Measurements from ENCODE around the gene SHANK1.
"Not testable (repeated sequence)": the region's sequence is repeated elsewhere in the genome, so short reads cannot be mapped to it uniquely, and the experiment has no call there.

SHANK1 gene

DNA sequence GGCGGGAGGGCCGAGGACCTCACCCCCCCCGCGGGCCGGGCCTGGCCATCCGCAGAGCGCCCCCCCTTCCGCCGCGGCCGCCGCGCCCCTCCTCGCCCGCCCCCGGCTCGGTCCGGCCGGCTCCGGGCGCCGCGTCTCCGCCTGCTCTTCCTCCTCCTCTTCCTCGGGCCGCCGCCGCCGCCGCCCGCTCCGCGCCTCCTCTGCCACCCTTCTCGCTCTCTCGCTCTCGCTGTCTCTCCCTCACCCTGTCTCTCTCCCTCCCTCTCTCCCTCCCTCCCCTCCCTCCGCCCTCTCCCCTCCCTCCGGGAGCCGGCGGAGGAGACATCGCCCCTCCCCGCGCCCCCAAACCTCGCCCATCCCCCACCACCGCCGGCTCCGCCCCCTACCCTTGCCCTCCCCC lies at the start of gene SHANK1:
Gene SHANK1 (minus strand): TSS at position 237 of the 400 bp plus-strand sequence. CDS start 2,883 bp downstream, outside the sequence.
- H3K4me3 Mint-ChIP-seq, result peak within 1 kb of the TSS; percentile 82
- H3K27me3 Mint-ChIP-seq (ENCODE audit: low read depth, poor library complexity), result peaks cover 8% of the 10 kb centered on the region
- H3K27ac Mint-ChIP-seq, result peak within 1 kb of the TSS; percentile 9
- no peak for TF ChIP-seq CTCF (IDR thresholded peaks at IDR 0.05)
- peaks cover 19% of the 10 kb centered on the region for H3K36me3 Mint-ChIP-seq (ENCODE audit: low read depth)
- no peaks in the 10 kb centered on the region for H3K9me3 Mint-ChIP-seq
- peak; percentile 61 for DNase-seq
- H3K4me1 Mint-ChIP-seq, result peaks cover 50% of the 10 kb centered on the region

DNA sequence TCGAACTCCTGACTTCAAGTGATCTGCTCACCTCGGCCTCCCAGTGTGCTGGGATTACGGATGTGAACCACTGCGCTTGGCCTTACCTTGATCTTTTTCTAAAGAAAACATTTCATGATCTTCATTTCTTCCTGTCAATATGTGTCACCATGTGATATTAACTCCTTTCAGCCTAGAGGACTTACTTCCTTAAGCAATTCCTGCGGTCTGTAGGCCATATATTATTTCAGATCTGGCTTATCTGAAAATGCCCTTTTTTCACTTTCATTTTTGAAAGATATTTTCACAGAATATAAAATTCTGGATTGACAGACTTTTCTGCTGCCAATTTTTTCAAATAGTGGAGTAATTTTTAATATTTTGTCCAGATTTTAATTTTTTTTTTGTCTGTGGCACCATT lies 48.7 kb upstream of the SHANK1 start:
- Mint-ChIP-seq H3K9me3 (no peaks in the 10 kb centered on the region), H3K27ac (no peak overlapping the region), H3K4me1 (no peaks in the 10 kb centered on the region), H3K4me3 (no peak overlapping the region), H3K27me3 (ENCODE audit: low read depth, poor library complexity) (peaks cover 30% of the 10 kb centered on the region), H3K36me3 (ENCODE audit: low read depth) (no peaks in the 10 kb centered on the region)
- no peak for DNase-seq
- TF ChIP-seq CTCF (IDR thresholded peaks at IDR 0.05), result no peak

GRCh38 chr19:50767263-50767662 lies 47.7 kb upstream of the SHANK1 start:
- DNase-seq, H3K9me3 Mint-ChIP-seq: not testable (repeated sequence)
- H3K27me3 Mint-ChIP-seq (ENCODE audit: low read depth, poor library complexity), result peaks cover 26% of the 10 kb centered on the region

GRCh38 chr19:50766746-50767145 lies 47.1 kb upstream of the SHANK1 start:
- not testable (repeated sequence) for DNase-seq; H3K9me3 Mint-ChIP-seq; H3K4me1 Mint-ChIP-seq; H3K36me3 Mint-ChIP-seq (ENCODE audit: low read depth); H3K4me3 Mint-ChIP-seq; H3K27ac Mint-ChIP-seq
- peaks cover 26% of the 10 kb centered on the region for H3K27me3 Mint-ChIP-seq (ENCODE audit: low read depth, poor library complexity)

More at GRCh38 chr19:50767263-50767662, 47.7 kb upstream of the SHANK1 start:
- not testable (repeated sequence) for H3K4me1 Mint-ChIP-seq; H3K27ac Mint-ChIP-seq; H3K36me3 Mint-ChIP-seq (ENCODE audit: low read depth); H3K4me3 Mint-ChIP-seq

- H3K27ac Mint-ChIP-seq, result peak overlapping the region; percentile 25
- H3K4me3 Mint-ChIP-seq, result no peak overlapping the region
- TF ChIP-seq CTCF (IDR thresholded peaks at IDR 0.05), result no peak
- H3K9me3 Mint-ChIP-seq, result no peaks in the 10 kb centered on the region
- peaks cover 6% of the 10 kb centered on the region for H3K4me1 Mint-ChIP-seq
- H3K27me3 Mint-ChIP-seq (ENCODE audit: low read depth, poor library complexity), result peaks cover 23% of the 10 kb centered on the region
- no peak for DNase-seq
- H3K36me3 Mint-ChIP-seq (ENCODE audit: low read depth), result no peaks in the 10 kb centered on the region
Observed at GRCh38 chr19:50764409-50764808, 44.8 kb upstream of the SHANK1 start.

GRCh38 chr19:50763521-50763920 lies 43.9 kb upstream of the SHANK1 start:
- not testable (repeated sequence) for H3K36me3 Mint-ChIP-seq (ENCODE audit: low read depth); H3K27ac Mint-ChIP-seq; H3K4me3 Mint-ChIP-seq; DNase-seq; H3K9me3 Mint-ChIP-seq
- Mint-ChIP-seq H3K27me3 (ENCODE audit: low read depth, poor library complexity) (peaks cover 23% of the 10 kb centered on the region), H3K4me1 (peaks cover 11% of the 10 kb centered on the region)

- DNase-seq; H3K9me3 Mint-ChIP-seq; H3K4me3 Mint-ChIP-seq; H3K27ac Mint-ChIP-seq; H3K36me3 Mint-ChIP-seq (ENCODE audit: low read depth): not testable (repeated sequence)
- peaks cover 14% of the 10 kb centered on the region for H3K4me1 Mint-ChIP-seq
- peaks cover 12% of the 10 kb centered on the region for H3K27me3 Mint-ChIP-seq (ENCODE audit: low read depth, poor library complexity)
Observed at GRCh38 chr19:50761501-50761900, 41.9 kb upstream of the SHANK1 start.

GRCh38 chr19:50759886-50760285 lies 40.3 kb upstream of the SHANK1 start:
- TF ChIP-seq CTCF (IDR thresholded peaks at IDR 0.05), result no peak
- no peak overlapping the region for H3K27ac Mint-ChIP-seq
- H3K4me3 Mint-ChIP-seq, result no peak overlapping the region
- H3K36me3 Mint-ChIP-seq (ENCODE audit: low read depth), result no peaks in the 10 kb centered on the region
- H3K9me3 Mint-ChIP-seq, result no peaks in the 10 kb centered on the region
- DNase-seq, result no peak
- peaks cover 14% of the 10 kb centered on the region for H3K4me1 Mint-ChIP-seq
- H3K27me3 Mint-ChIP-seq (ENCODE audit: low read depth, poor library complexity), result peaks cover 16% of the 10 kb centered on the region

DNA sequence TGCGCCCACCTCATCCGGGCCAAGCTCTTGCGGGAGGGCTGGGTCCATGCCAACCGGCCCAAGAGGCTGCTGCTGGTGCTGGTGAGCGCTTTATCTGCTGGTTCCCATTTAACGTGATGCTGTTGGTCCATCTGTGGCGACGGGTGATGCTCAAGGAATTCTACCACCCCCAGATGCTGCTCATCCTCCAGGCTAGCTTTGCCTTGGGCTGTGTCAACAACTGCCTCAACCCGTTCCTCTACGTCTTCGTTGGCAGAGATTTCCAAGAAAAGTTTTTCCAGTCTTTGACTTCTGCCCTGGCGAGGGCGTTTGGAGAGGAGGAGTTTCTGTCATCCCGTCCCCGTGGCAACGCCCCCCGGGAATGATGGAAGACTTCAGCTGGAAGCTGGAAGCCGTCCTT lies 39.5 kb upstream of the SHANK1 start:
- not testable (repeated sequence) for H3K4me3 Mint-ChIP-seq; H3K36me3 Mint-ChIP-seq (ENCODE audit: low read depth); DNase-seq; H3K27ac Mint-ChIP-seq; H3K9me3 Mint-ChIP-seq
- Mint-ChIP-seq H3K4me1 (peaks cover 14% of the 10 kb centered on the region), H3K27me3 (ENCODE audit: low read depth, poor library complexity) (peaks cover 14% of the 10 kb centered on the region)

DNA sequence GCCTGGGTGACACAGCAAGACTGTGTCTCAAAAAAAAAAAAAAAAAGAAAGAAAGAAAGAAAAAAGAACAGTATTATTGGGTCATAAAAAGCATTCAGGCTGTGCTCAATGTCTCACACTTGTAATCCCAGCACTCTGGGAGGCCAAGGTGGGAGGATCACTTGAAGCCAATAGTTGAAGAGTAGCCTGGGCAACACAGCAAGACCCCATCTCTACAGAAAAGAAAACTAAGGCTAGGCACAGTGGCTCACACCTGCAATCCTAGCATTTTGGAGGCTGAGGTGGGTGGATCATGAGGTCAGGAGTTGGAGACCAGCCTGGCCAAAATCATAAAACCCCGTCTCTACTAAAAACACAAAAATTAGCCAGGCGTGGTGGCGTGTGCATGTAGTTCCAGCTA lies 38.0 kb upstream of the SHANK1 start:
- H3K36me3 Mint-ChIP-seq (ENCODE audit: low read depth); H3K4me3 Mint-ChIP-seq; H3K27ac Mint-ChIP-seq; DNase-seq; H3K9me3 Mint-ChIP-seq: not testable (repeated sequence)
- H3K4me1 Mint-ChIP-seq, result peaks cover 14% of the 10 kb centered on the region
- H3K27me3 Mint-ChIP-seq (ENCODE audit: low read depth, poor library complexity), result peaks cover 14% of the 10 kb centered on the region

- not testable (repeated sequence) for H3K36me3 Mint-ChIP-seq (ENCODE audit: low read depth); H3K4me3 Mint-ChIP-seq; H3K9me3 Mint-ChIP-seq; H3K27ac Mint-ChIP-seq; DNase-seq
- peaks cover 14% of the 10 kb centered on the region for H3K4me1 Mint-ChIP-seq
- peaks cover 18% of the 10 kb centered on the region for H3K27me3 Mint-ChIP-seq (ENCODE audit: low read depth, poor library complexity)
Observed at GRCh38 chr19:50756244-50756643, 36.6 kb upstream of the SHANK1 start.
